Activated naive CD4-positive, alpha-beta T cell treated with anti-CD3 and anti-CD28 coated beads, Interleukin-2, amount 50 U/mL, for 24 hours (primary cell): ENCODE data around the gene ATP9B.

Source experiments
- H3K27ac Mint-ChIP-seq: one replicate; pipeline ENCODE4 v1.8.0; 2021; ENCODE audit warnings: mild to moderate bottlenecking, mixed read lengths
- H3K27me3 Mint-ChIP-seq: one replicate; pipeline ENCODE4 v1.8.0; 2021; ENCODE audit warnings: mixed read lengths
- H3K36me3 Mint-ChIP-seq: one replicate; pipeline ENCODE4 v1.8.0; 2021; ENCODE audit warnings: mixed read lengths
- H3K4me1 Mint-ChIP-seq: one replicate; pipeline ENCODE4 v1.8.0; 2021; ENCODE audit warnings: mixed read lengths
- H3K4me3 Mint-ChIP-seq: one replicate; pipeline ENCODE4 v1.8.0; 2021; ENCODE audit warnings: mild to moderate bottlenecking, mixed read lengths
- H3K9me3 Mint-ChIP-seq: one replicate; pipeline ENCODE4 v1.8.0; 2021; ENCODE audit warnings: mixed read lengths

Gene ATP9B

DNA sequence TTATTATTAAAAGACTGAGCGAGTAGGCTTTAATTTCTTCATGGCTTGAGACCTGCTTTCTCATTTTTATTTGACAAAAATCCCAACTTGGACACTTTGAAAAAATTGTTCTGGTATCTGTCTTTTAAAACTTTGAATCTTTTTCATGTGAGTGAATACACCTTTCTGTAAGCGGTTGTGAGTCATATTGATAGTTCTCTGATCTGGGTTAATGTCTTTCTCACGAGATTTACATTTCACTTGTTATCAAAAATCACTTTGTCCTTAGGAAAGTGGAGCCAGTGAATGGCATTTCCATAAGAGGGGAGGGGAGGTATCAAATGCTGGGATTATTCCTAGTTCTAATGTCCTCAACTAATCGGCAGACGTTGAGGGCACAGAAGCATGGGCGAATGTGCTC lies 36.3 kb downstream of the ATP9B start:
- H3K9me3 Mint-ChIP-seq, result no peaks in the 10 kb centered on the region
- H3K27ac Mint-ChIP-seq, result peak overlapping the region; percentile 6
- H3K27me3 Mint-ChIP-seq, result no peaks in the 10 kb centered on the region
- peaks cover 56% of the 10 kb centered on the region for H3K4me1 Mint-ChIP-seq
- H3K4me3 Mint-ChIP-seq, result no peak overlapping the region
- H3K36me3 Mint-ChIP-seq, result peaks cover 25% of the 10 kb centered on the region

DNA sequence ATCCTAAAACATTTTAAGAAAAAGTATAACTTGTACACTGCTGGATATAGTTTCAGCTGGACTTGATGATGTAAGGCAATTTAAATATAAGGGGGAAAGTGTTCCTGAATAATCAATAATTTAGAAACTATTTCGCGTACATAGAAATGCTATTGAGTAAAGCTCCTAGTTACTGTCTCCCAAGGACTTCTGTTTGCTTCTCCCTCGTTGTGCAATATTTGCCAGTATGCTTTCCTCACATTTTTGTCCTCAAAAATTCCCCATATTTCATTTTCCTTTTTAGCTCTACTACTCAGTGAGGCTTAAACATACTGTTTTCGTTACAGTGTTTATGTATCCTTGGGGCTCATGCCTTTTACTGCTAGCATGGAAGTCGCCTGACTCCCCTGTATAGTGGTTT lies 36.9 kb downstream of the ATP9B start:
- no peaks in the 10 kb centered on the region for H3K27me3 Mint-ChIP-seq
- H3K9me3 Mint-ChIP-seq, result no peaks in the 10 kb centered on the region
- no peak overlapping the region for H3K27ac Mint-ChIP-seq
- H3K36me3 Mint-ChIP-seq, result peaks cover 22% of the 10 kb centered on the region
- peaks cover 55% of the 10 kb centered on the region for H3K4me1 Mint-ChIP-seq
- no peak overlapping the region for H3K4me3 Mint-ChIP-seq

DNA sequence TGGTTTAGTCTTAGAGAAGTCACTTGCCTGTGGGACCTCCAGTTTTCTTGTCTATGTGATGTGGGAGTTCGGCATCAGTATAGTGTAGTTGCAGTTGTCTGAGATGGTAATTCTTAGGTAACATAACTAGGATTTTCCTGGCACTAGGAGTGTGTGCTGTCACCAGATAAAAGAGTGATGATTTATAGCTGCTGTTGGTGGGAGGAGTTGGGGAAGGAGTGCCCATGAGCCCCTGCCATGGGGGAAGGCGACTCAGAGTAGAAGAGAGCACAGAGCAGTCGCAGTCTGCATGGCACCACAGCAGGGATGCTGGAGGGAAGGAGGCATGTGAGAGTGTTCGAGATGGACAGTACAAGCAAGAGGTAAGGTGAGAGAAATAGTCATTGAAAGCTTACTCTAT lies 38.7 kb downstream of the ATP9B start:
- Mint-ChIP-seq H3K9me3 (no peaks in the 10 kb centered on the region), H3K36me3 (peaks cover 10% of the 10 kb centered on the region), H3K27me3 (no peaks in the 10 kb centered on the region), H3K27ac (no peak overlapping the region), H3K4me1 (peaks cover 38% of the 10 kb centered on the region), H3K4me3 (no peak overlapping the region)

DNA sequence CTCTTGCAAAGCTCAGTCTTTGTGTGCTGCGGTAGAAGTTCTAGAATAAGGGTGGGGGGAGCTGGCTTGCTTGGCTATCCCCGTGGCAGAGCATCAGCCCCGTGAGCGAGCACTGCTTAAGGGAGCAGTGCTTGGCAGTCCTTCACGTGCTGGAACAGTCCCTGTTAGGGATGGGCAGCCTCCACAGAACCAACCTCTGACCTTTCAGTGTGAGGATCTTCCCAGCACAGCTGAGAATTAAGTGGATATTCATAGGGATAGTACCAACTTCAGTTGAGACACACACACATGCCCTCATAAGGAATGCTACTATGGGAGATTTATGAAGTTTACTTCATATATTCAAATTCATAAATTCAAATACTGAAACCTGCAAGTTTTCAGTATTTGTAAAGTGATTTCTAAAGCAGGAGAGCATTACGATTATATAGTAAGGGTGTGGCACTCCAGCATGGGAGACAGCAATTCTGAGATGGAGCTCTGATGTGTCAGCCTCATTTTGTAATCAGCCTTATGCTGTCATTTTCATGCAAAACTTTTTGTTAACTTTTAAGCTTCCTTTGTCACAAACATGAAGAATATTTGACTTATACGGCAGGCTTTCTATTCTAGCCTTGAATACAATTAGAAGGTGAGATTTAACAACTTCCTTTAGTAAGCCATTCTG lies 39.5 kb downstream of the ATP9B start:
- no peaks in the 10 kb centered on the region for H3K9me3 Mint-ChIP-seq
- no peaks in the 10 kb centered on the region for H3K27me3 Mint-ChIP-seq
- no peak overlapping the region for H3K4me3 Mint-ChIP-seq
- H3K4me1 Mint-ChIP-seq, result peaks cover 31% of the 10 kb centered on the region
- no peak overlapping the region for H3K27ac Mint-ChIP-seq
- H3K36me3 Mint-ChIP-seq, result peaks cover 7% of the 10 kb centered on the region

DNA sequence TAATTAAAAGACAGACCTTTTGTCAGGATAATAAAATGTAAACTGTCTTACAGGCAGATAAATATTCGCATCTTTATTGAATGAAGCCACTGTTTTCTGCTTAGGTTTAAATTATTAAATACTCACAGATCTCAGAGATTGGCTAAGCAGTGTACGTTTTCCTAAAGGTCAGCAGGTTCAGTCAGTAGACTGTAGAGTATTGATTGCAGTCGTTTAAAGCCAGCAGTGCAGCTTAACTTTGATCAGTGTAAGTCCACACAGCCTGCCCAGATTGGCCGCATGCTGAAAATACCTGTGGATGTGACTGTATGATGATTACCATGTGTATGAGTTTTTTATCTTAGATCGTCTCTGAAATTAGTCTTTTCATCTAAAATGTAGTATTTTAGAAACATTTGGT lies 42.3 kb downstream of the ATP9B start:
- Mint-ChIP-seq H3K27ac (no peak overlapping the region), H3K36me3 (peaks cover 16% of the 10 kb centered on the region), H3K4me1 (peaks cover 9% of the 10 kb centered on the region), H3K27me3 (no peaks in the 10 kb centered on the region), H3K4me3 (no peak overlapping the region), H3K9me3 (no peaks in the 10 kb centered on the region)

DNA sequence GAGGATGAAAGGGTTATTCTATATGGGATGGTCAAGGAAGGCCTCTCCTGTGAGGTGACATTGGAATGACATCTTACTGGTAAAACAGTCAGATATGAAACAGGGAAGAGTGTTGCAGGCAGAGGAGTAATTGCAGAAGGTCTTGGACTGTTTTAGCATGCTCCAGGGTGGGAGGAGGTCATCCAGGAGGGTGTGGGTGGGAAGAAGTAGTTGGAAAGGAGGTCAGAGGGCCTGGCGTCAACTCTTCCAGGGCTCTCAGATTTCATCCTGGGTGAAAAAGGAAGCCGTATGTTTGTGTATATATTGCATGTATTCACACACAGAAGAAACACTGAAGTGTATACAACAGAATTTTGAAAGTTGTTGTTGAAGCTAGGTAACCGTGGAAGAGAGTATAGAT lies 48.2 kb downstream of the ATP9B start:
- no peak overlapping the region for H3K4me3 Mint-ChIP-seq
- H3K4me1 Mint-ChIP-seq, result no peaks in the 10 kb centered on the region
- H3K27ac Mint-ChIP-seq, result no peak overlapping the region
- peaks cover 26% of the 10 kb centered on the region for H3K36me3 Mint-ChIP-seq
- H3K9me3 Mint-ChIP-seq, result no peaks in the 10 kb centered on the region
- H3K27me3 Mint-ChIP-seq, result no peaks in the 10 kb centered on the region

DNA sequence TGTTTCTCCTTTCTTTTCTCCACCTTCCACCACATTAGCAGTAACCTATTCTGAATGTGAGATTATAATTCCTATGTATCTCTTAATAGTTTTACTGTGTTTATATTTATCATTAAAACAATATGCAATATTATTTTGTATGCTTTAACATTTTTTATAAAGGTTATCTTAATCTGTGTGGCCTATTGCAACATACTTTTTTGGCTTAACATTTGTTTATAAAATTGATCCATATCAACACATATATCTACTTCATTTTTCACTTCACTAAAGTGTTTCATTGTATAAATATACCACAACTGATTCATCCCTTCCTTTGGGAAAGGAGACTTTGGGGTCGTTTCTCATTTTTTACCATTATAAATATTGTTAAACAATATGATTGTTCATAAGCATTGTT lies 48.6 kb downstream of the ATP9B start:
- Mint-ChIP-seq H3K36me3 (peaks cover 28% of the 10 kb centered on the region), H3K27me3 (no peaks in the 10 kb centered on the region), H3K27ac (no peak overlapping the region)

GRCh38 chr18:79118797-79119196 lies 49.6 kb downstream of the ATP9B start:
- peaks cover 31% of the 10 kb centered on the region for H3K36me3 Mint-ChIP-seq
- H3K4me3 Mint-ChIP-seq, result no peak overlapping the region
- no peaks in the 10 kb centered on the region for H3K9me3 Mint-ChIP-seq
- H3K4me1 Mint-ChIP-seq, result peaks cover 4% of the 10 kb centered on the region
- no peaks in the 10 kb centered on the region for H3K27me3 Mint-ChIP-seq
- H3K27ac Mint-ChIP-seq, result no peak overlapping the region

More for the DNA sequence above, 48.6 kb downstream of the ATP9B start:
- Mint-ChIP-seq H3K4me1 (no peaks in the 10 kb centered on the region), H3K9me3 (no peaks in the 10 kb centered on the region), H3K4me3 (no peak overlapping the region)

DNA sequence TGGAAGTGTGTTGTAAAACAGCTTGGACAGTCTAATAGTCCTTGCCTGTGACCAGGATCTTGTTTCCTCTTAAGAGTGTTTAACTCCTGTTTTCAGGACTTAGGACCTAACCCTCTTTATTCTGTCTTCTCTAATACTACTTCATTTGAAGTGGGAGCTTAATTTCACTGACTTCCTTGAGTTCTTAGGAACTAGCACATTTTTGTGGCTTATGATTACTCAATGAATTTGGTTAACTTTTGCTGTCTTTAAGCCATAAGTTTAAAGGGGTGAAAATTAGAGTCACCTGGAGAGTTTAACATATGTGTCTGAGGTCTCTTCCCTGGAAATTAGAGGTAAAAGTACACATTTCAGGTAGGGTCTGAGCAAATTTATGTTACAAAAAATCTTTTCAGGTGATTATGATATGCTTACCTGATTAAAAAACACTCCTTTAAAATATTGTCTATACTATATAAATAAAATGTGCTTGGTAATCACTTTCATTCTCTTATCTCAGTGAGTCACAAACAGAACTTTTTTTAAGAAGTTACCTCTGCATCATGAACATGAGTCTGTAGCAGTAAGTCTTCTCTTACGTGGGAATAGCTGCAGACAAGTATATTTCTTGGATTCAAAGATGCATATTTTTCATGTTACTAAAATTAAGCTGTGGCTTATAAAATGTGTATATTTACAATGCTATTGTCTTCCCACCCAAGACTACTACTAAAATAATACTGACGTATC lies 52.7 kb downstream of the ATP9B start:
- H3K27me3 Mint-ChIP-seq, result no peaks in the 10 kb centered on the region
- H3K4me3 Mint-ChIP-seq, result no peak overlapping the region
- H3K4me1 Mint-ChIP-seq, result peaks cover 13% of the 10 kb centered on the region
- H3K9me3 Mint-ChIP-seq, result no peaks in the 10 kb centered on the region
- peaks cover 27% of the 10 kb centered on the region for H3K36me3 Mint-ChIP-seq
- H3K27ac Mint-ChIP-seq, result no peak overlapping the region

GRCh38 chr18:79123948-79124347 lies 54.8 kb downstream of the ATP9B start:
- Mint-ChIP-seq H3K4me3 (no peak overlapping the region), H3K27ac (peak overlapping the region; percentile 18), H3K27me3 (no peaks in the 10 kb centered on the region), H3K9me3 (no peaks in the 10 kb centered on the region), H3K36me3 (peaks cover 32% of the 10 kb centered on the region), H3K4me1 (peaks cover 13% of the 10 kb centered on the region)

GRCh38 chr18:79129120-79129519 lies 59.9 kb downstream of the ATP9B start:
- H3K36me3 Mint-ChIP-seq, result peaks cover 25% of the 10 kb centered on the region
- no peaks in the 10 kb centered on the region for H3K27me3 Mint-ChIP-seq
- H3K4me3 Mint-ChIP-seq, result no peak overlapping the region
- peaks cover 6% of the 10 kb centered on the region for H3K4me1 Mint-ChIP-seq
- no peaks in the 10 kb centered on the region for H3K9me3 Mint-ChIP-seq
- no peak overlapping the region for H3K27ac Mint-ChIP-seq

GRCh38 chr18:79133724-79134123 lies 64.5 kb downstream of the ATP9B start:
- Mint-ChIP-seq H3K36me3 (peaks cover 23% of the 10 kb centered on the region), H3K27me3 (no peaks in the 10 kb centered on the region), H3K4me3 (no peak overlapping the region), H3K27ac (no peak overlapping the region), H3K4me1 (peaks cover 2% of the 10 kb centered on the region), H3K9me3 (no peaks in the 10 kb centered on the region)

DNA sequence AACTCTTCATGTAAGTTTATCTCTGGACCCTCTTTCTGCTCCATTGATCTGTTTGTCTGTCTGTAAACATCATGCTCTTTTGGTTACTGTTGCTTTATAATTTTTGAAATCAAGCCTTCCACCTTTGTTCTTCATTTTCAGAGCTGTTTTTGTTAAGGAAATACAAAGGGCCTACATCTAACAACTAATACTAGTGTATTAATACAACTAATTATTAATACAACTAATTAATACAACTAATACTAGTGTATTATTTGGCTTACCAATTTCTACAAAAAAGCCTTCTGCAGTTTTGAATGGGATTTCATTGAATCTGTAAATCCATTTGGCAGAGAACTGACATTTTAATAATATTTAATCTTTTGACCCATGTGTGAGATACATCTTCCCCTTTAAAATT lies 66.7 kb downstream of the ATP9B start:
- no peak overlapping the region for H3K4me3 Mint-ChIP-seq
- no peaks in the 10 kb centered on the region for H3K9me3 Mint-ChIP-seq
- H3K4me1 Mint-ChIP-seq, result peaks cover 14% of the 10 kb centered on the region
- no peaks in the 10 kb centered on the region for H3K27me3 Mint-ChIP-seq
- H3K36me3 Mint-ChIP-seq, result peaks cover 19% of the 10 kb centered on the region
- H3K27ac Mint-ChIP-seq, result no peak overlapping the region

DNA sequence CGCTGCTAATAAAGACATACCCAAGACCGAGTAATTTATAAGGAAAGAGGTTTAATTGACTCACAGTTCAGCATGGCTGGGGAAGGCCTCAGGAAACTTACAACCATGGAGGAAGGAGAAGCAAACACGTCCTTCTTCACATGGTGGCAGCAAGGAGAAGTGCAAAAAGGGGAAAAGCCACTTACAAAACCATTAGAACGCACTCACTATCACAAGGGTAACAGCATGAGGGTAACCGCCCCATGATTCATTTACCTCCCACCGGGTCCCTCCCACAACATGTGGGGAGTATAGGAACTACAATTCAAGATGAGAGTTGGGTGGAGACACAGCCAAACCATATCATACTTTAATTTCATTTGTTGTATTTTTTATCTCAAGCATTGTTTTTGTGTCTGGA lies 67.5 kb downstream of the ATP9B start:
- no peaks in the 10 kb centered on the region for H3K27me3 Mint-ChIP-seq
- no peaks in the 10 kb centered on the region for H3K9me3 Mint-ChIP-seq
- H3K27ac Mint-ChIP-seq, result no peak overlapping the region
- peaks cover 14% of the 10 kb centered on the region for H3K4me1 Mint-ChIP-seq
- H3K4me3 Mint-ChIP-seq, result no peak overlapping the region
- peaks cover 17% of the 10 kb centered on the region for H3K36me3 Mint-ChIP-seq

DNA sequence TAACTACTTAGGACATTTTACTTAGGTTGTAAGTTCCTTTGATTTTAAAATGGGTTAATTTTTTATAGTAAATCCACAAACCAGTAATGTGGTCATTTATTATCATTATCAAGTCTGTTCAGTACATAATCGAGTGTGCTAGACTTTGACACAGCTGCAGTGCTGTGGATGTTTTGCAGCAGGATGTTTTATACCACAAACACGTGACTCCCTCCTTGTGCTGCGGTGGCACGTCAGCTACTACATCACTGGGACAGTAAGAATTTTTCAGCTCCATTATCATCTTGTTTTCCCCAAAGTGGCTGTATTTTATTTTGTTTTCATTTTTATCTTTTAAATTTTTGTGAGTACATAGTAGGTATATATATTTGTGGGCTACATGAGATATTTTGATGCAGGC lies 70.0 kb downstream of the ATP9B start:
- H3K36me3 Mint-ChIP-seq, result peaks cover 21% of the 10 kb centered on the region
- no peaks in the 10 kb centered on the region for H3K27me3 Mint-ChIP-seq
- peaks cover 14% of the 10 kb centered on the region for H3K4me1 Mint-ChIP-seq
- H3K9me3 Mint-ChIP-seq, result no peaks in the 10 kb centered on the region
- no peak overlapping the region for H3K4me3 Mint-ChIP-seq
- no peak overlapping the region for H3K27ac Mint-ChIP-seq

- Mint-ChIP-seq H3K27ac (no peak overlapping the region), H3K4me3 (no peak overlapping the region), H3K4me1 (no peaks in the 10 kb centered on the region), H3K27me3 (no peaks in the 10 kb centered on the region), H3K9me3 (no peaks in the 10 kb centered on the region), H3K36me3 (peaks cover 21% of the 10 kb centered on the region)
Observed at GRCh38 chr18:79147014-79147413, 77.8 kb downstream of the ATP9B start.
